LNCaP clone FGC (cell line): ENCODE data around the gene GALK1.

Experiments
- DNase-seq: peaks from one replicate; pipeline ENCODE4 v3.0.0-alpha.2; 2011; ENCODE audit warnings: low read depth
- H3K4me3 ChIP-seq: 2 replicates; pipeline ENCODE4 v1.5.1; 2011; ENCODE audit warnings: mild to moderate bottlenecking, low read depth, low read length, control low read depth
- TF ChIP-seq, protein P1 (sequence below): IDR thresholded peaks from 2 replicates; pipeline ENCODE4 v1.5.1; 2012; ENCODE audit warnings: mild to moderate bottlenecking; ENCODE audit not compliant: control insufficient read depth, insufficient read depth; ENCODE audit errors: extremely low read depth

The GALK1 gene

GRCh38 chr17:75777296-75777922, 12.4 kb upstream of the GALK1 start:
- peak overlapping the region; percentile 75 for H3K4me3 ChIP-seq
- TF ChIP-seq, protein P1, sequence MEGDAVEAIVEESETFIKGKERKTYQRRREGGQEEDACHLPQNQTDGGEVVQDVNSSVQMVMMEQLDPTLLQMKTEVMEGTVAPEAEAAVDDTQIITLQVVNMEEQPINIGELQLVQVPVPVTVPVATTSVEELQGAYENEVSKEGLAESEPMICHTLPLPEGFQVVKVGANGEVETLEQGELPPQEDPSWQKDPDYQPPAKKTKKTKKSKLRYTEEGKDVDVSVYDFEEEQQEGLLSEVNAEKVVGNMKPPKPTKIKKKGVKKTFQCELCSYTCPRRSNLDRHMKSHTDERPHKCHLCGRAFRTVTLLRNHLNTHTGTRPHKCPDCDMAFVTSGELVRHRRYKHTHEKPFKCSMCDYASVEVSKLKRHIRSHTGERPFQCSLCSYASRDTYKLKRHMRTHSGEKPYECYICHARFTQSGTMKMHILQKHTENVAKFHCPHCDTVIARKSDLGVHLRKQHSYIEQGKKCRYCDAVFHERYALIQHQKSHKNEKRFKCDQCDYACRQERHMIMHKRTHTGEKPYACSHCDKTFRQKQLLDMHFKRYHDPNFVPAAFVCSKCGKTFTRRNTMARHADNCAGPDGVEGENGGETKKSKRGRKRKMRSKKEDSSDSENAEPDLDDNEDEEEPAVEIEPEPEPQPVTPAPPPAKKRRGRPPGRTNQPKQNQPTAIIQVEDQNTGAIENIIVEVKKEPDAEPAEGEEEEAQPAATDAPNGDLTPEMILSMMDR: no peak
- no peak for DNase-seq

DNA sequence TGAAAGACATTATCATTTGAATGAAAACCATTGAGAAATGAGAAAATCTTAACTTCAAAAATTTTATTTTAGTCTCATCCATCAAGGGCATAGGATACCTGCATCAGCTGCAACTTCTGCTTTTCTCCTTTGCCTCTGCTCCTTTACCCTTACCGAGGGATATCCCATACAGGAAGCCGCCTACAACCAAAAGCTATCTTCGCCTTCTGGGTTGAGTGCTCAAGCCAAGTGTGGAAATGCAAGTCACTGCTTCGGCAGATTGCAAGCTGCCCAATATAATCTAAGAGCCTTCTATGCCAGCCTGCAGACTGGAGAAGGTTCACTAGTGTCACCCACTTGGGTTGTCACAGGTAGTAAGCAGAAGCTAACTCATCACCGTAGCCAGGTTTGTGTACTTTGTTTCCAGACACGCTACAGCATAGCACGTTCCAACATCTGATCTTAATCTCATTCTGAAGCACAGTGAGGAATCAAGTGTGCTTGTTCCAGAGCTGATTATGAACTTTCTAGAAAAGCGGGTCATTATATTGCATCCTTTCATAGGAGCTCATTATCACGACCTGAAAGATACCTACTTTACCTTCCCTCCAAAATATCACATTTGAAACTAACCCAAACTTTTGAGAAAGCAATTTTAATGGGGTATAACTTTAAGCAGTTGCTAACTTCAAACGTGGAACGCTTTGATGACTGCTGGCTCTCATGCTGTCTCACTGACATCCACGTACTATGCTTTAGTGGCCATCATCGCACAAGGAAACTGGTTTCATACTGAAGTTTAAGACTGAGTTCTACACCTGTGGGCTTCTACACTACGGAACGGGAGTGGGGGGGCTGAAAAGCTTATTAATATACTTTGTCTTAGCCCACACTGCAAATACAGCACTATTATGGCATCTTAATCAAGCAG, 11.6 kb upstream of the GALK1 start:
- TF ChIP-seq, protein P1: no peak
- DNase-seq: no peak
- H3K4me3 ChIP-seq: peak overlapping the region; percentile 17; the same call in 1 of the 2 replicates

GRCh38 chr17:75774991-75775668, 10.1 kb upstream of the GALK1 start:
- no peak overlapping the region for H3K4me3 ChIP-seq
- no peak for DNase-seq
- TF ChIP-seq, protein P1: no peak

DNA sequence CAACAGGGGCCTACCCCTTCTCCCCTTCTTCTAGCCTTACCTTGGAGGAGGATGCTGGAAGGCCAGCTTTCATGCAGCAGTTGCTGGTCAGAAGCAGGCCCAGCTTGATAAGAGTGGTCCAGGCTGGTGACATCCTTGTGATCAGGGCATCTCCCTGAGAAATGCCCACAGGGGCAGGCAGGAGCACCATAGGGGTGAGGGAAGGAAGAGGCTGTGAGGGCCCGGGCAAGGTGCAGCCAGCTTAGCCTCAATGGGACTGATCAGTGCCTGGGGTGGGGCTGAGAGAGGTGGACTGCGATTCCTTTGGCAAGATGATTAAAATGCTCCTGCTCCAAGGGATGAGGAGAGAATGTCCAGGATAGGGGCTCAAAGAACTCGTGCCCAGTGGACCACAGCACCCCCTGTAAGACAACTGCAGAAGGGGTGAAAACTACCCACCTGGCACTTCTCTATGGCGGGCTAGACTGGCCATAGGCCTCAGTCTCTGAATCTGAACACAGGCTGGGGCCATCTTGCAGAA, 9.5 kb upstream of the GALK1 start:
- no peak overlapping the region for H3K4me3 ChIP-seq

GRCh38 chr17:75773808-75774470, 8.9 kb upstream of the GALK1 start:
- H3K4me3 ChIP-seq: no peak overlapping the region
- DNase-seq: no peak
- TF ChIP-seq, protein P1: no peak

More for the DNA sequence above, 9.5 kb upstream of the GALK1 start:
- TF ChIP-seq, protein P1: no peak
- DNase-seq: no peak

DNA sequence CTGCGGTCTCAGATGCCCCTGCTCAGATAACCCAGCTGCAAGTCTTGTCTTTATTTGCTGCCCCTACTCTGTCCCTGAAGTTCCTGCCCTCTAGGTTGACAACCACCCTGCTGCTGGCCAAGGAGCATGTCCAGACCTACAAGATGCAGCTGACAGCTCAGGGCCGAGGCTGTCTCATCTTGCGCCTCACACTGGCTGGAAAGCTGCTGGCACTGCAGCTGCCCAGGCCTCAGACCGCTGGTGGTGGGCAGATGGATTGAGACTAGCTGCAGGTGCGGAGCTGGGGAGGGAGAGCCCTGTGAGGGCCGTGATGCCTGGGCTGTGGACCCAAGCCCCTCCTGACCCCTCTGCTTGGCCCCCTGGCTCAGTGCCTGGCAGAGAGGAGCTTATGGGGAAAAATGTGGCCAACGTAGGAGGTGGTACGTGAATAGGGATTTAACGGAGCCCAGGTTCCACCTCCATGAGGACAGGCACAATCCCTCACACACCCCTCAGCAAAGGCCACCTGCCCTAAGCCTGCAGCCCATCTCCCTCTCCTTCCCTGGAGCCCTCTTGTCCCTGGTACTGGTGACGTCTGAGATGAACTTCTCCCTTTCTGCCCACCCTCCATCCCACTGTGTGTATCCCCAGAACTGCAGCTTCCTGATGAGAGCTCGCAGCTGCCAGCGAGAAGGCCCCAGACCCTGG, 8.3 kb upstream of the GALK1 start:
- no peak overlapping the region for H3K4me3 ChIP-seq
- TF ChIP-seq, protein P1: no peak
- DNase-seq: no peak
